ENCODE data around the gene HDAC4. TPM values are rescaled to one million over a fixed set of nuclear protein-coding genes. Genes with fewer than 3 reads are reported as not detected.

HDAC4 gene
- total RNA-seq, 4 donors from 2014 or later: 24.8 to 82.9 (median 41.3) TPM

GRCh38 chr2:239436076-239436475, 35.3 kb upstream of the HDAC4 start:
- no peak for TF ChIP-seq CTCF (IDR thresholded peaks at IDR 0.05; ENCODE audit: low read depth)

- no peak for TF ChIP-seq CTCF (IDR thresholded peaks at IDR 0.05; ENCODE audit: low read depth)
Measured at GRCh38 chr2:239433777-239434403, 33.1 kb upstream of the HDAC4 start.

- no peak for TF ChIP-seq CTCF (IDR thresholded peaks at IDR 0.05; ENCODE audit: low read depth)
Measured at GRCh38 chr2:239432174-239432573, 31.4 kb upstream of the HDAC4 start.

GRCh38 chr2:239431536-239431935, 30.7 kb upstream of the HDAC4 start:
- TF ChIP-seq CTCF (IDR thresholded peaks at IDR 0.05; ENCODE audit: low read depth): no peak

- TF ChIP-seq CTCF (IDR thresholded peaks at IDR 0.05; ENCODE audit: low read depth): no peak
Measured at GRCh38 chr2:239429473-239430350, 28.9 kb upstream of the HDAC4 start.

- no peak for TF ChIP-seq CTCF (IDR thresholded peaks at IDR 0.05; ENCODE audit: low read depth)
Measured at GRCh38 chr2:239425631-239426030, 24.8 kb upstream of the HDAC4 start.

GRCh38 chr2:239424337-239425045, 23.7 kb upstream of the HDAC4 start:
- TF ChIP-seq CTCF (IDR thresholded peaks at IDR 0.05; ENCODE audit: low read depth): no peak

Measured in subcutaneous adipose tissue (tissue), 4 donors.